Stomach smooth muscle (tissue), 2 donors: ENCODE measurements around the gene SPAST.
"Not testable (repeated sequence)": the region's sequence is repeated elsewhere in the genome, so short reads cannot be mapped to it uniquely, and the experiment has no call there.

ENCODE experiments used
- H3K27ac ChIP-seq: one replicate; pipeline ENCODE4 v1.7.0; 2013; ENCODE audit warnings: mild to moderate bottlenecking, low read length, inconsistent platforms
- H3K27me3 ChIP-seq, 2 donors: one replicate each; pipeline ENCODE4 v1.7.0; 2013; ENCODE audit warnings: low read length in 2 of 2; ENCODE audit not compliant: insufficient read depth in 2 of 2, control insufficient read depth in 1 of 2
- H3K36me3 ChIP-seq, 2 donors: one replicate each; pipeline ENCODE4 v1.7.0; 2013; ENCODE audit warnings: low read length in 2 of 2; ENCODE audit not compliant: control insufficient read depth in 2 of 2, insufficient read depth in 2 of 2
- H3K4me1 ChIP-seq: one replicate; pipeline ENCODE4 v1.7.0; 2013; ENCODE audit warnings: low read length; ENCODE audit not compliant: control insufficient read depth, insufficient read depth
- H3K4me3 ChIP-seq, 2 donors: one replicate each; pipeline ENCODE4 v1.7.0; 2013; ENCODE audit warnings: low read length in 2 of 2
- H3K9ac ChIP-seq, 2 donors: one replicate each; pipeline ENCODE4 v1.7.0; 2013; ENCODE audit warnings: low read length in 2 of 2, mild to moderate bottlenecking in 1 of 2
- H3K9me3 ChIP-seq, 2 donors: one replicate each; pipeline ENCODE4 v1.7.0; 2013; ENCODE audit warnings: low read length in 2 of 2; ENCODE audit not compliant: control insufficient read depth in 2 of 2
- donor health status: healthy.
- donor health status: Pancreatic carcinoma.

The SPAST gene

GRCh38 chr2:32189011-32189410, 125.7 kb downstream of the SPAST start:
- Histone ChIP-seq H3K27me3 (no peaks in the 10 kb centered on the region), H3K9ac (no peak overlapping the region), H3K4me1 (no peaks in the 10 kb centered on the region), H3K27ac (no peak overlapping the region), H3K4me3 (no peak overlapping the region), H3K9me3 (no peaks in the 10 kb centered on the region), H3K36me3 (peaks cover 7 to 10% of the 10 kb centered on the region in 2 donors)

- H3K36me3 ChIP-seq, result peaks cover 0 to 4% of the 10 kb centered on the region in 2 donors
- no peak overlapping the region for H3K27ac ChIP-seq
- H3K4me3 ChIP-seq, result no peak overlapping the region
- H3K9me3 ChIP-seq, result no peaks in the 10 kb centered on the region
- H3K9ac ChIP-seq, result no peak overlapping the region
- H3K27me3 ChIP-seq, result no peaks in the 10 kb centered on the region
- no peaks in the 10 kb centered on the region for H3K4me1 ChIP-seq
These were observed 129.1 kb downstream of the SPAST start for GRCh38 chr2:32192418-32192817.

DNA sequence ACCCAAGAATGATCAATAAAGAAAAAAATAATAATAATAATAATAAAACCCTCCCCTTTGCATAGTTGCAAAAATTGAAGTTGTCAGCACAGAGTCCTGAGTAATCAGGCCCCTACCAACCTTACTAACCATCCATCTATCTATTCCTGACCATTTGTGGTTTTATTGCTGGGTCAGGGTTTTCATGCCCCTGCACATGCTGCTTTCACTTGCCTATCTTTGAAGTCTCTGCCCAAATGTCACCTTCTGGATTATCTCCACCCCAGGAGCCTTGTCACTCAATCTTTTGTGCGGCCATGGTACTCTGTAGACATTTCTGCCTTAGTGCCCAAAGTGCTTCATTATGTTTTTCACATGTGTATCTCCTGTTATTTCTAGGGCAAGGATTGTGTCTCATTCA, 137.5 kb downstream of the SPAST start:
- Histone ChIP-seq H3K36me3 (peaks cover 11 to 13% of the 10 kb centered on the region in 2 donors), H3K9ac (no peak overlapping the region), H3K27ac (no peak overlapping the region), H3K4me3 (no peak overlapping the region), H3K4me1 (no peaks in the 10 kb centered on the region), H3K27me3 (no peaks in the 10 kb centered on the region), H3K9me3 (no peaks in the 10 kb centered on the region)

GRCh38 chr2:32203428-32203827, 140.1 kb downstream of the SPAST start:
- not testable (repeated sequence) for H3K9ac ChIP-seq, H3K36me3 ChIP-seq, H3K27me3 ChIP-seq, H3K9me3 ChIP-seq, H3K27ac ChIP-seq, H3K4me3 ChIP-seq, H3K4me1 ChIP-seq
